ENCODE data around the gene TNS3.
"Not testable (repeated sequence)": the region's sequence is repeated elsewhere in the genome, so short reads cannot be mapped to it uniquely, and the experiment has no call there.

Gene TNS3

GRCh38 chr7:47452295-47452694 is 129.6 kb downstream of the TNS3 start:
- no peak for DNase-seq (ENCODE audit: low spot score)

- DNase-seq (ENCODE audit: low spot score): no peak
Observed at GRCh38 chr7:47451851-47452205, 130.1 kb downstream of the TNS3 start.

- DNase-seq (ENCODE audit: low spot score): peak; percentile 59
Observed at GRCh38 chr7:47449810-47450590, 131.9 kb downstream of the TNS3 start.

GRCh38 chr7:47448971-47449370 is 132.9 kb downstream of the TNS3 start:
- no peak for DNase-seq (ENCODE audit: low spot score)

GRCh38 chr7:47447621-47448349 is 134.1 kb downstream of the TNS3 start:
- DNase-seq (ENCODE audit: low spot score): no peak

GRCh38 chr7:47446871-47447466 is 134.9 kb downstream of the TNS3 start:
- no peak for DNase-seq (ENCODE audit: low spot score)

- peak; percentile 44 for DNase-seq (ENCODE audit: low spot score)
Observed at GRCh38 chr7:47444376-47445098, 137.4 kb downstream of the TNS3 start.

- DNase-seq (ENCODE audit: low spot score): no peak
Observed at GRCh38 chr7:47443049-47443448, 138.9 kb downstream of the TNS3 start.

- no peak for DNase-seq (ENCODE audit: low spot score)
Observed at GRCh38 chr7:47442605-47442865, 139.4 kb downstream of the TNS3 start.

GRCh38 chr7:47441796-47442604 is 139.9 kb downstream of the TNS3 start:
- DNase-seq (ENCODE audit: low spot score): peak; percentile 54

GRCh38 chr7:47441048-47441447 is 140.9 kb downstream of the TNS3 start:
- DNase-seq (ENCODE audit: low spot score): not testable (repeated sequence)

- no peak for DNase-seq (ENCODE audit: low spot score)
Observed at GRCh38 chr7:47440320-47440719, 141.6 kb downstream of the TNS3 start.

- DNase-seq (ENCODE audit: low spot score): no peak
Observed at GRCh38 chr7:47439181-47439667, 142.7 kb downstream of the TNS3 start.

GRCh38 chr7:47438411-47439029 is 143.4 kb downstream of the TNS3 start:
- DNase-seq (ENCODE audit: low spot score): no peak

- DNase-seq (ENCODE audit: low spot score): peak; percentile 87
Observed at GRCh38 chr7:47435889-47436312, 146.0 kb downstream of the TNS3 start.

- DNase-seq (ENCODE audit: low spot score): no peak
Observed at GRCh38 chr7:47433564-47433895, 148.4 kb downstream of the TNS3 start.

GRCh38 chr7:47432671-47433563 is 149.0 kb downstream of the TNS3 start:
- no peak for DNase-seq (ENCODE audit: low spot score)

- DNase-seq (ENCODE audit: low spot score): no peak
Observed at GRCh38 chr7:47430422-47430821, 151.5 kb downstream of the TNS3 start.

GRCh38 chr7:47428768-47429472 is 153.0 kb downstream of the TNS3 start:
- DNase-seq (ENCODE audit: low spot score): no peak
